Heart right ventricle (tissue), 16 donors: Measurements from ENCODE around the gene EYS. TPM values are rescaled to one million over a fixed set of nuclear protein-coding genes. Genes with fewer than 3 reads are reported as not detected.

Experiments
- ATAC-seq, 8 donors: fragments of 200-7000 bp; cut with Tn5 transposase; one replicate each; pipeline ENCODE4 v1.9.1; 2020; ENCODE audit warnings: mild to moderate bottlenecking in 8 of 8, moderate library complexity in 8 of 8, moderate number of reproducible peaks in 1 of 8
- DNase-seq, 2 donors: peaks; one replicate each; pipeline ENCODE4 v3.0.0-alpha.2; 2020
- H3K27ac ChIP-seq, 10 donors: fragments of 200-600 bp; sonication (generic) in 2 of 10; one replicate each; pipeline versions ENCODE4 v1.5.0 to v1.8.0; 2020 to 2022; ENCODE audit warnings: mild to moderate bottlenecking in 3 of 10
- H3K27me3 ChIP-seq, 7 donors: fragments of 200-600 bp; one replicate each; pipeline ENCODE4 v1.8.0; 2021 to 2022; ENCODE audit warnings: mild to moderate bottlenecking in 2 of 7
- H3K36me3 ChIP-seq, 9 donors: fragments of 200-600 bp; sonication (generic) in 1 of 9; one replicate each; pipeline versions ENCODE4 v1.5.0 to v1.8.0; 2020 to 2022; ENCODE audit warnings: mild to moderate bottlenecking in 2 of 9
- H3K4me1 ChIP-seq, 9 donors: fragments of 200-600 bp; sonication (generic) in 1 of 9; one replicate each; pipeline versions ENCODE4 v1.5.0 to v1.8.0; 2020 to 2022; ENCODE audit warnings: mild to moderate bottlenecking in 4 of 9
- H3K4me3 ChIP-seq, 10 donors: fragments of 200-600 bp; sonication (generic) in 2 of 10; one replicate each; pipeline versions ENCODE4 v1.5.0 to v1.8.0; 2020 to 2022; ENCODE audit warnings: mild to moderate bottlenecking in 7 of 10, moderate library complexity in 2 of 10
- H3K9me3 ChIP-seq, 11 donors: fragments of 200-600 bp in 10 of 11; sonication (generic) in 2 of 11; one replicate each; pipeline versions ENCODE4 v1.5.0 to v1.8.0; 2013 to 2022; ENCODE audit warnings: mild to moderate bottlenecking in 2 of 11, control low read depth in 1 of 11, moderate library complexity in 1 of 11
- CTCF ChIP-seq, 9 donors: fragments of 200-600 bp; sonication (generic) in 2 of 9; IDR thresholded peaks; one replicate each; pipeline versions ENCODE4 v1.5.0 to v1.8.0; 2021 to 2022; ENCODE audit warnings: antibody characterized with exemption in 9 of 9, mild to moderate bottlenecking in 5 of 9, moderate library complexity in 1 of 9
- WGBS, 2 donors: extraction: QIAGEN DNeasy Blood & Tissue Kit; methylation state at CpG; one replicate each; pipeline ENCODE4 v1.1.7; 2013; ENCODE audit warnings: inconsistent platforms in 1 of 2; 5-methylcytosine and 5-hydroxymethylcytosine counted together
- intact Hi-C, 10 donors: fragments of 100-400 bp; cut with DNase I; formaldehyde crosslinking; loops; one replicate each; pipeline versions ENCODE4 v1.11.1 to v1.14.2; 2022
- polyA plus RNA-seq, 2 donors: library from polyadenylated mRNA; stranded (reverse); fragments of 200-250 nt; gene quantifications; one replicate each; pipeline ENCODE4 v1.2.3, GENCODE V29; 2013
- total RNA-seq, 10 donors: library from RNA; stranded (reverse); fragmentation: NEBNext Ultra II Directional in 3 of 10; extraction: Animal tissue kit (Norgen Biotek cat#: 25700) in 3 of 10; gene quantifications; one replicate each; pipeline versions ENCODE4 v1.2.1 to v1.2.4, GENCODE V29; 2021 to 2023
- donor health status: Arrhythmogenic right ventricular cardiomyopathy.
- donor health status: ischemic (EF 13 %, LVEDD 7.1; RV severe dilation, severe dysfunction).
- donor health status: healthy with polysubstance abuse.
- donor health status: DM: no; HTN: yes; CAD: no.
- donor health status: DM: no; HTN: no; CAD: no.
- donor health status: ischemic (EF 25% LVEDD 6.9; RV normal size, moderate dysfunction).
- donor health status: ischemic (EF 25% LVEDD 5.7; RV mildly dilated, moderate dysfunction).
- donor health status: healthy.
- donor health status: DM: yes; HTN: yes; CAD: no.
- donor health status: Ischemic cardiomyopathy.
- donor health status: ischemic (EF 35%, LVEDD 5.7; RV mildly dilated, moderate dysfunction).
- donor health status: nonischemic (EF 11% LVEDD 7.7; RV severe dilation, severe dysfunction).
- donor health status: DM: yes; HTN: yes; CAD: no.
- donor health status: PGD.
- donor health status: ischemic (EF 29% LVEDD 5.4; RV normal size, mild dysfunction).
- donor health status: nonischemic (EF 23%, LVEDD 6.1; RV moderate dilation, normal function).

Gene EYS
- total and polyA plus RNA-seq, 12 donors: 0.02 to 0.40 (median 0.18) TPM; not detected in 8

GRCh38 chr6:64712606-64713005 is 994.4 kb downstream of the EYS start:
- Histone ChIP-seq H3K9me3 (no peaks in the 10 kb centered on the region), H3K27ac (no peak overlapping the region), H3K4me1 (no peaks in the 10 kb centered on the region), H3K27me3 (no peaks in the 10 kb centered on the region), H3K36me3 (no peaks in the 10 kb centered on the region), H3K4me3 (no peak overlapping the region)
- no peak for TF ChIP-seq CTCF (IDR thresholded peaks at IDR 0.05)
- ATAC-seq: no peak
- DNase-seq: no peak
- WGBS, 2 donors: 48 to 53% methylated on average over 2 of the region's 2 CpGs
- intact Hi-C loops: no loop called here

GRCh38 chr6:64703922-64704321 is 1003.1 kb downstream of the EYS start:
- no peaks in the 10 kb centered on the region for H3K36me3 ChIP-seq
- no peak for TF ChIP-seq CTCF (IDR thresholded peaks at IDR 0.05)
- 49% methylated on average over 2 of the region's 2 CpGs for WGBS, 2 donors
- H3K4me3 ChIP-seq: no peak overlapping the region
- intact Hi-C loops: no loop called here
- ATAC-seq: no peak
- H3K27ac ChIP-seq: no peak overlapping the region
- no peaks in the 10 kb centered on the region for H3K27me3 ChIP-seq
- no peaks in the 10 kb centered on the region for H3K4me1 ChIP-seq
- no peak for DNase-seq
- peaks cover 0 to 14% (median 0%) of the 10 kb centered on the region in 11 donors for H3K9me3 ChIP-seq

- WGBS, 2 donors: 88 to 93% methylated on average over 1 of the region's 1 CpG
- ATAC-seq (no peak), DNase-seq (no peak)
- Histone ChIP-seq H3K27me3 (no peaks in the 10 kb centered on the region), H3K9me3 (peaks cover 0 to 60% (median 10%) of the 10 kb centered on the region in 11 donors), H3K4me3 (no peak overlapping the region), H3K4me1 (no peaks in the 10 kb centered on the region), H3K36me3 (no peaks in the 10 kb centered on the region), H3K27ac (no peak overlapping the region)
- no peak for TF ChIP-seq CTCF (IDR thresholded peaks at IDR 0.05)
- intact Hi-C loops: no loop called here
Observed at GRCh38 chr6:64696053-64696452, 1011.0 kb downstream of the EYS start.

- H3K4me3 ChIP-seq: no peak overlapping the region
- DNase-seq: no peak
- H3K4me1 ChIP-seq: no peaks in the 10 kb centered on the region
- H3K27me3 ChIP-seq: no peaks in the 10 kb centered on the region
- no peak for TF ChIP-seq CTCF (IDR thresholded peaks at IDR 0.05)
- no peak overlapping the region for H3K27ac ChIP-seq
- 70 to 83% methylated on average over 3 of the region's 3 CpGs for WGBS, 2 donors
- intact Hi-C loops: no loop called here
- H3K9me3 ChIP-seq: peaks cover 0 to 67% (median 10%) of the 10 kb centered on the region in 11 donors
- no peaks in the 10 kb centered on the region for H3K36me3 ChIP-seq
- no peak for ATAC-seq
Observed at GRCh38 chr6:64694356-64694755, 1012.7 kb downstream of the EYS start.
